Fibroblast of mammary gland (primary cell): ENCODE results near the gene BCO1.

Source experiments
- DNase-seq: peaks from one replicate; pipeline ENCODE4 v3.0.0-alpha.2; 2010; ENCODE audit warnings: low read depth
- H3K4me3 ChIP-seq: 2 replicates; pipeline ENCODE4 v1.5.1; 2011; ENCODE audit warnings: low read depth, mild to moderate bottlenecking, low read length, moderate library complexity; ENCODE audit not compliant: control insufficient read depth
- CTCF ChIP-seq: conservative IDR thresholded peaks from 2 replicates; pipeline ENCODE4 v1.5.1; 2011; ENCODE audit warnings: low read depth, low read length, inconsistent platforms; ENCODE audit not compliant: control insufficient read depth, insufficient read depth

BCO1 gene

DNA sequence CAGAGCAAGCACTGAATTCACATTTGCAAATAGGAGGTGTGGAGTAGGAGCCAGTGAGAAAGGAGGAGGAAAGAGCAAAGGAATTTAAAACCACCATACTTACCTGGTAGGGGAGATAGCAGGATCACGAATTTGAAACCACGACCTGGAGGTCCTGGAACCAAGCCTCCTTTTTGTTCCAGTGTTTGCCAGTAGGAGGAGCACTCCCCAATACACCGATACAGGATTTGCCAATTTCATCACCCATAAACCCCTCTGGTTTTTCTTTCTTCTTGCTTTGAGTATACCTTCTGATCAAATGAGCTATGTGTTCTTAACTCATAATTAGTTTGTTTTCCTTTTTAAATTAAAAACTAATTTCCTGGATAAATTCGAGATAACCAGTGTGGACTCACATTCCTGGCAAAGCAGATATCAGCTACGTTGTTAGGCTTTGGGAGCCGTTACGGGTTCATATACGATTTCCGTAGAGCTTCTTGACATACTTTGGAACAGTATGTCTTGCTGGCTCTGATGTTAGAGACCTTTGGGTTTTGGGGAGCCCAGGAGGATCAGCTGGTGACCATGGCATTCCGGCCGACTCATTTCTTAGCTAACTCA, 22.7 kb downstream of the BCO1 start:
- DNase-seq = peak; percentile 24
- TF ChIP-seq CTCF = peak; percentile 88
- no peak overlapping the region for H3K4me3 ChIP-seq

GRCh38 chr16:81263470-81264220, 25.2 kb downstream of the BCO1 start:
- peak; percentile 25 for TF ChIP-seq CTCF

GRCh38 chr16:81264386-81264785, 25.9 kb downstream of the BCO1 start:
- H3K4me3 ChIP-seq = no peak overlapping the region
- TF ChIP-seq CTCF = no peak
- no peak for DNase-seq

More at GRCh38 chr16:81263470-81264220, 25.2 kb downstream of the BCO1 start:
- no peak overlapping the region for H3K4me3 ChIP-seq
- peak; percentile 57 for DNase-seq

DNA sequence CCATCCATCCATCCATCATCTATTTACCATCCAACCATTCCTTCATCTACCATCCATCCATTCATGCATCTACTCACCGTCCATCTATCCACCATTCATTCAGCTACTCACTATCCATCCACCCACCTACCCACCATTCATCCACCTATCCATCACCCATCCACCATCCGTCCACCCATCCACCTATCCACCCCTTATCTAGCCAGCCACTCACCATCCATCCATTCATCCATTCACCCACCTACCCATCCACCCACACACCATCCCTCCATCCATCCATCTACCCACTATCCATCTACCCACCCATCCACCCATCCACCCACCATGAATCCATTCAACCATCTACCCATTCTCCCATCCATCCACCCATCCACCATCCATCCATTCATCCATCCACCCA, 26.6 kb downstream of the BCO1 start:
- TF ChIP-seq CTCF = no peak
- H3K4me3 ChIP-seq = no peak overlapping the region
- no peak for DNase-seq

GRCh38 chr16:81265658-81266451, 27.4 kb downstream of the BCO1 start:
- peak; percentile 79 for DNase-seq
- TF ChIP-seq CTCF = no peak
- no peak overlapping the region for H3K4me3 ChIP-seq

GRCh38 chr16:81266680-81267095, 28.2 kb downstream of the BCO1 start:
- no peak overlapping the region for H3K4me3 ChIP-seq
- no peak for TF ChIP-seq CTCF
- no peak for DNase-seq
